ENCODE results near the gene USP6NL.
"Not testable (repeated sequence)": the region's sequence is repeated elsewhere in the genome, so short reads cannot be mapped to it uniquely, and the experiment has no call there.

Gene USP6NL

DNA sequence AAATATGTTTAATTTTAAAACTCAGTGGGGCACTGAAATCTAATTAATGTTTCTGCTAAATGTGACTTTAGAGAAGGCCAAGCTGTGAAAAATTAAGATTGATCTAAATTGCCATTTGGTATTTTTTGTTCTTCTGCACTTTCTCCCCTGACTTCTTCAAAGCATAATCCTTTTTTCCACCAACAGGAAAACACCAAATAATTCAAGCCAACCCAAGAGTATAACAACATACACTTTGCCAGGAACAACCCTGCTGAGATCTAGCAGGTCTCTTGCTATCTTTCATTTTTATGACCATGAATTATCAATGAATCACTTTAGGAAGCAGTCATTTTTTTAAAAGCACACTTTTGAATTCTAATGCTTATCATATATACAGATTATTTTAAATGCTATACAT, 100.1 kb downstream of the USP6NL start:
- no peak for DNase-seq

DNA sequence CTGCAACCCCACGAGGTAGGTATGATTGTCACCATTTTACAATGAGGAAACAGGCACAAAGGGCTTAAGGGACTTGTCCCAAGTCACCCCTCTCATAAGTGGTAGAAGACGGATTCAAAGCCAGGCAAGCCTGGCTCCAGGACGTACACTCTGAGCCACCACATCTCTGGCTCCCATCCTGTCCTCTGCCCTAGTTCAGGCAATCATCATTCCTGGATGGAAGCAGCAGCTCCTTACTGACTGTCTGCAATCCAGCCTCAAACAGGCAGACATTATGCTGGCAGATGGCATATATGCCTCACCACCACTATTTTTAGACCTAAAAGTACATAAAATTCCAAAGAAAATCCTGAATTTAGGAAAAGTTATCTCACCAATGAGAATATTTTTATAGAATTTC, 100.7 kb downstream of the USP6NL start:
- no peak for DNase-seq

DNA sequence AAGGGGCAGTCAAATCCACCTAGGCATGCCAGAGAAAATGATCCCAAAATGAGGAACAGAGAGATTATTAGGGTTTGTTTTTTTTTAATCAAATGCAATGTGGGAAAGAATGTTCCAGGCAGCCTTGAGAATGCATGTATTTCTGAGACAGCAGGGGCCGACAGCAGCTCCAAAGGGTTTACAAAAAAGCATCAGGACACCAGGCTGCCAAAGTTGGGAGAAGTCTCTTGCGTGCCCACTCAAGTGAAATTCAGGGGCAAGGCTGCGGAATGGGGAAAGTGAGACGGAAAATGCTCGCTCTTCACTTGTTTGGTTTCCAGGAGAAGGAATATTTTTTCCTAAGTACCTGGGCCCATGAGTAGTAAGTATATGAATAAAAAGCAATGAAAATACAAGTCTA, 101.2 kb downstream of the USP6NL start:
- DNase-seq, result no peak

DNA sequence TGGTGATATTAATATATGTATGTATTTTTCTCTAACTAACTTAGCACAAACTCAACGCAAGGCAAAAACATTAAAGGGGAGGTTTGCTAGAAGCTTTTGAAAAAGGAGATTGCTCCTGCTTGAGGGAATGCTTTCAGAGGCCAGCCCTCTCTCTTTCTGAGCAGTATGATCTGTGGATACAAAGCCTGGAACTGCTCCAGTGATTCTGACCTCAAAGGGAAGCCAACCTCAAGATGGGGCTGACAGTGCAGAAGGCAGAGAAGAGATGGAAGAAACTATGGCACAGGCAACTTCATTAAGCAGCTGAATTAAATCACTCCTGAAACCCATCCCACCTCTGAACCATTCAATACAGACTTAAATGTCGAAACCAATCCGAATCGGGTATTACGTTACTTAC, 102.4 kb downstream of the USP6NL start:
- no peak for DNase-seq

DNA sequence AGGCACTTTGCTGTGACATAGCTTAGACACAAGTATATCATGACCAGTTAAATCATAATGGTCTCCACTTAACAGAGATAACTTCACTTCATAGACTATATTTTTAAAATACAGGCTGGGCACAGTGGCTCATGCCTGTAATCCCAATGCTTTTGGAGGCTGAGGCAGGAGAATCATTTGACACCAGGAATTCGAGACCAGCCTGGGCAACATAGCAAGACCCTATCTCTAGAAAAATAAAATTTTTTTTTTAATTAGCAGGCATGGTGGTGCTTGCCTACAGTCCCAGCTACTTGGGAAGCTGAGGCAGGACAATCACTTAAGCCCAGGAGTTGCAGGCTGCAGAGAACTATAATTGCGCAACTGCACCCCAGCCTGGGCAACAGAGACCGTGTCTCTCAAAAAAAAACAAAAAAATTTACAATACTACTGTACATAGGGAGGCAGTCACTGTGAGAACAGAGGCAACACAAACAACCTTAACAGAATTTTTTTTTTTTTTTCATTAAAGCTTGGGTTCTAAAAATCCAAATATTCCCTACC, 105.1 kb downstream of the USP6NL start:
- no peak for DNase-seq

DNA sequence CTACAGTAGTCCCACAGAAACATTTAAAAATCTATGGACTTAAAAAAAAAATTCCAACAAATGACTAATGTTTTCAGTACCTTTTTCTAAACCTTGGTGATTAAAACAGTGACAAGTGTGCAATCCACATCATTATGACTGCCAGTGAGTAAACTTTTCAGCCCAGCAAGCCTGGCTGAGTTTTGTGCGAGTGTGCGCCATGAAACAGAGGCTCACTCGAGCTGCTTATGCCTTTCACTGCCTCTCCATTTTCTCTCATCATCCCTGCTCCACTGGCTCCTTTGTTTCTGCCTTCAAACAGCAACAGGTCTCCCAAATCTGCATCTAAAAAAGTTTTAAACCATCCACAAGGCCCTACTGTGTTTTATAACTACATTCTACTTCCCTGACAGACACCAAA, 105.8 kb downstream of the USP6NL start:
- DNase-seq, result no peak

DNA sequence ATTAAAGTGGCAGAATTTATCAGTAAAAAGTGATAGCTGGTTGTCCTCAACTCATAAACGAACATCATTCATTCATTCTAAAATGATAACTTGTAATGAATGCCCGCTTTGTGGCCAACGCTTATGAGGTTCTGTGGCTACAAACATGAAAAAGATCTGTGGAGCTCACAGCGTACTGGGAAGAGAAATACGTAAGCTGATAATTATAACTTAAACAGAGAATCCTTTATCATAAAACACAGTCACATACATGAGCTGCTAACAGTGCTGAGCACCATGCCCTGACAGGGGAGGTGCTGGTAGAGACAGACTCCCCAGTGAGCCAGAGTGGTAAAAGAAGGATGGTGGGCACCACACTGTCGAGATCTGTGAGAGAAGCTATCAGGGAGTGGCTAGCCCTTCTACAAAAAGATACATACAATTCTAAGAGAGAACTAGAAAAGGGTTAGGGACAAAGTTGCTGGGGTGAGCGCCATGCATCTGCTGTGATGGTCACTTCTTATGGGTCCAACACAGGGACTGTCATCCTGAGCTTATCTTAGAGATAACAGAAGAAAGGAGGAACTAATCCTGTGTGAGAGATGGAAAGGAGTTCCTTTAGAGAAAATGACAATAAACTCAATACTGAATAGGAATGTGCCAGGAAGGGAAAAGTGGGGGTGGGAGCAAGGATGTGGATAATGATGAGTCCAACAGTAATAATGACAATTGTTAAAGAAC, 106.7 kb downstream of the USP6NL start:
- DNase-seq, result no peak

DNA sequence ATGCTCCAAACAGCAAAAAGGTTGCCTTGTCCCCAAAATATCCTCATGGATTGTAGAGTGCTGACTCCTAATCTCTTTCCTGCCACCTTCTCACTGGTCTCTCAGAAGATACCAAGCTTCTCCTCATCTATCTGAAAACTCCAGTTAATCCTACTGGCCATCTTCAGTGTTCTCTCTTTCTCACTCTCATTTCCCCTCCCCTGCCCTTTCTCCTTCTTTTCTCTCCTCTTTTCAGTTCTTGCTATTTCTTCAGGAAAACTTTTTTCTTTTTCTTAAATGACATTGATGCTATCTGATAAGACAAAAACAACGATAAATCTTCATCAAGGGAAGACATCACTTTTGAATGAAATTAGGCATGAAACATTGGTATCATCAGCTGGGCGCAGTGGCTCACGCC, 109.8 kb downstream of the USP6NL start:
- no peak for DNase-seq

DNA sequence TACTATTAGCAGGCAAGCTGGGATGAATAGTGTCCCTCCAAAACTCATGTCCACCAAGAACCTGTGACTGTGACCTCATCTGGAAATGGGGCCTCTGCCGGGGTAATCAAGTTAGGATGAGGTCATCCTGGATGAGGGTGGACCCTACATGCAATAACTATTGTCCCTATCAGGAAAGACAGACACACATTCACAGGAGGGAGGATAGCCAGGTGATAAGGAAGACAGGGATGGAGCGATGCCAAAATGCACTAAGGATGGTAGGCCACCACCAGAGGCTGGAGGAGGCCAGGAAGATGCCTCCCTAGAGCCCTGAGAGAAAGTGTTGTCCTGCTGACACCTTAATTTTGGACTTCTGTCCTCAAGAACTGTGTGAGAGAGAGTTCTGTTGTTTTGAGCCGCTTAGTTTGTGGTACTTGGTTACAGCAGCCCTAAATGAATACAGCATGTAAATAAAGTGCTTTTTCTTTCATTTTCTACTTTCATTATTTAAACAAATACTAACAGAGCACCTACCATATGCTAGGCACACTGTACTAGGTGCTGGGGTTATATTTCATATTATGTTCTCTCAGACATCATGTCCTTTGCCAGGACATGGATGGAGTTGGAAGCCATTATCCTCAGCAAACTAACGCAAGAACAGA, 111.9 kb downstream of the USP6NL start:
- DNase-seq, result no peak

DNA sequence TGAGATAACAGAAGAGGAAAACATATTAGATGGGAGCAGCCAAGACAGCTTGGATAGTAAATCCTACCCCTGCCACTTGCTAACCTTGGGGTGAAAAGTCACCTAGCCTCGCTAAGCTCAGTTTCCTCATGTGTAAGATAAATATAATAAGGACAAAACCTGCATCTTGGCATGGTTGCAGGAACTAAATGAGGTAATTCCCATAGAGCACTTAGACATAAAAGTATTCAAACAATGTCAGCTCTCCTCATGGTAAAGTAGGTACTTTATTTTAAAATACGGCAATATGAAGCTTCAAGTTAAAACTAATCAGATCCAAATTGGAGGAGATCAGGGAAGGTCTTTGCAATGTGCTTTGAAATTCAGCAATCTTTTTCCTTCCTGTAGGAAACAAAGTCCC, 113.1 kb downstream of the USP6NL start:
- DNase-seq, result no peak

DNA sequence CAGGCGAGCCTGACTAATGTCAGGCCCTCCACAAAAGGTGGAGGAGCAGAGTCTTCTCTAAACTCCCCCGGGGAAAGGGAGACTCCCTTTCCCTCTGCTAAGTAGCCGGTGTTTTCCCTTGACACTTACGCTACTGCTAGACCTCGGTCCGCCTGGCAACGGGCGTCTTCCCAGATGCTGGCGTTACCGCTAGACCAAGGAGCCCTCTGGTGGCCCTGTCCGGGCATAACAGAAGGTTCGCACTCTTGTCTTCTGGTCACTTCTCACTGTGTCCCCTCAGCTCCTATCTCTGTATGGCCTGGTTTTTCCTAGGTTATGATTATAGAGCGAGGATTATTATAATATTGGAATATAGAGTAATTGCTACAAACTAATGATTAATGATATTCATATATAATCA, 116.5 kb downstream of the USP6NL start:
- not testable (repeated sequence) for DNase-seq

DNA sequence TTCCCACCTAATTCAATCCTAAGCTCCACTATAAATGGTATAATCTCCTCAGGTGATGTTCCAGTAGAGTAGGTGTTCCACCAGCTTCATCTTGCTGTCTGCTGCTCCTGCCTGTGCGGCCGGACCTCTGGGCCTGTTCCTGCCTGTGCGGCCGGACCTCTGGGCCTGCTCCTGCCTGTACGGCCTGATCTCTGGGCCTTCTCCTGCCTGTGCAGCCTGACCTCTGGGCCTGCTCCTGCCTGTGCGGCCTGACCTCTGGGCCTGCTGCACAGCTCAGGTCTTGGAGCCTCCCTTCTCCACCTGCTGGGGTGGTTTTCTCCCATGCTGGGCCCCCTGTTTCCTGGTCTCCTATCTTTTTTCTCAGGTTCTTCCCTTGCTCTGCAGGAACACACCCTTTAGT, 117.8 kb downstream of the USP6NL start:
- DNase-seq, result no peak

DNA sequence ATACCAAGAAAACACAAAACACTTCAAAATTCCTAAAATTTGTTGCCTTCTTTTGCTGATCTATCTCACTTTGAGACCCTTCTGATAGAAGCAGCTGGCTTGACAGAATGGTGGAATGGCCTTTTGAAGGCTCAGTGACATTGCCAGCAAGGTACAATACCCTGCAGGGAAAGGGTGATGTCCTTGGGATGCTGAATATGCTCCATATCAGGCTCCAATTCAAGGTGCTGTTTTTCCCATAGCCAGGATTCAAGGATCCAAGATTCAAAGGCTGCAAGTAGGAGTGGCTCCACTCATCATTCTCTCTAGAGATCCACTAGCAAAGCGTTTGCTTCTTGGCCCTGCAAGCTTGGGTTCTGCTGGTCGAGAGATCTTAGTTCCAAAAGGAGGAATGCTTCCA, 120.4 kb downstream of the USP6NL start:
- no peak for DNase-seq

DNA sequence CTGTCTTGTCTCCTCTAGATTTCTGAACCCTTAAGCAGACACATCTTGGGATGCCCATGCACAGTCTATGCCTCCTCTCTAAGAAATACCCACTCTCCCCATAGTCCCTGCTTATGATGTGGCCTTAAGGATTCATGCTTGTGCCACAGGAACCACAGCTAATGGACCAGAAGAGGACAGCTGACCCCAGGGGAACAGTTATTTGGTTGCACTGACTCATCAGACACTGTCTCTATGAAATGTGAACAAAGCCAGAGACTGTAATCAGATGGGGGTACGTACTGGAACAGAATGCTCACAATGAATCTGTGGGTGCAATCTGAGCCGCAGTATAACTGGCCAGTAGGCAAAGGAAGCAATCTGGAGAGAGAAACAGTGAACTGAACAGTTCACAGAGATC, 121.9 kb downstream of the USP6NL start:
- DNase-seq, result no peak

DNA sequence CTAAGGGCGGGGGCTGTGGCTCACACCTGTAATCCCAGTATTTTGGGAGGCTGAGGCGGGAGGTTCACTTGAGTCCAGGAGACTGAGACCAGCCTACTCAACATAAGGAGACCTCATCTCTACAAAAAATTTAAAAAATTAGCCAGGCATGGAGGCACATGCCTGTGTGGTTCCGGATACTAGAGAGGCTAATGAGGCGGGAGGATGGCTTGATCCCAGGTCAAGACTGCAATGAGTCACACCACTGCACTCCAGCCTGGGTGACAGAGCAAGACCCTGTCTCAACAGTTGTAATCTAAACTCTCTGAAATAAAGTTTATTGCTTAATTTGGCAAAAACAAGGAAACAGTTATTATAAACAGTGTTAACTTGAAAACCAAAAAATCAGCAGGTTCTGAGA, 123.3 kb downstream of the USP6NL start:
- DNase-seq, result no peak

DNA sequence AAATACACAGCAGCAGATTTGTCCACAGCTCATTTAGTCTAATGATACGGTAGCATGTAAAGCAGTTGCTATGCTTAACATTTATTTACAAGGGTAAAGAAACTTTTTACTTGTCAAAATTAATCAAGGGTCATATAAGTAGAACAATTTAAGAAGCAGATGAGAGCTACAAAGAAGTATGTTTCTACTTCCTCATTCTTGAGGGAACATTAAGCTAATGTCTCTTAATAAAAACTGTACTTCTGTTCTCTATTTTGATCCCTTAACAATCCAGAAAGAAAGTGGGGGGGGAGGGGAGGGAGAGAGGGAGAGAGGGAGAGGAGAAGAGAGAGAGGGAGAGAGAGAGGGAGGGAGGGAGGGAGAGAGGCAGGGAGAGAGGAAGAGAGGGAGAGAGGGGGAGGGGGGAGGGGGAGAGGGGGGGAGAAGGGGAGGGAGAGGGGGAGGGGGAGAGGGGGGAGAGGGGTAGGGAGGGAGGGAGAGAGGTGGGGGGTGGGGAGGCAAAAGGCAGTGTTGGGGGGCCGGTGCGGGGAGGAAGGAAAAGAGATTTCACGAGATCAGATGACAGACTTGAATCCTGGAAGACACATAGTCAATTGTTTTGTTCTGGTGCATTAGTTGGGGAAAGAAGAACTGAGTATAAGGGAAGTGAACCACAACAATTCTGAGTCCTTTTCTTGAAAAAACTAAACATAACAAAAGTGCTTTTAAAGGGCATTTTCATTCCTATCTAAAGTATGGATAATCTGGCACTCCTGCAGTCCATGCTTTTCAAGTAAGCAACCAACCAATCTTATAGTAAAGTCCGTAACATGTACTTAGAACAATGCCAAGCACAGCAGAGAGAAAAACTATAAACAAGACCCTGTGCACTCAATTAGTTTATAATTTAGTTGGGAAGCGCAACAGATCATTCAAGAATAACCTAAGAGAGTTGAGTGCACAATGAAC, 128.0 kb downstream of the USP6NL start:
- no peak for DNase-seq

DNA sequence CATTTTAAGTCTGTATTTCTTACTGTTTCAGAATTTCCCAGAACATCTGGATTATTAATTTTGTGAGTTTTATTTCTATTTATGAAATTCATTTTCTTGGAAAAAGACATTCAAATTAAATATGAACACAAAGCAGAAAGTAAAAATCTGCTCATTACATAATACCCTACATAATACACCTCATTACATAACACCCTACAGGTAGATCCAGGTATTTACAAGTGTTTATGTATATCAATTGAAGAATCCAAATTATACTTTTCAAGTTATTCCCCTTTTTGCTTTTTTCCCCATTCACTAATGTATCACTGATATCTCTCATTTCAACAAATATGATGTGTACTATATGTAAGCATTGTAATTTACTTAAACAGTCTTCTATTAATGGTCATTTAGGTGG, 129.1 kb downstream of the USP6NL start:
- DNase-seq, result no peak

DNA sequence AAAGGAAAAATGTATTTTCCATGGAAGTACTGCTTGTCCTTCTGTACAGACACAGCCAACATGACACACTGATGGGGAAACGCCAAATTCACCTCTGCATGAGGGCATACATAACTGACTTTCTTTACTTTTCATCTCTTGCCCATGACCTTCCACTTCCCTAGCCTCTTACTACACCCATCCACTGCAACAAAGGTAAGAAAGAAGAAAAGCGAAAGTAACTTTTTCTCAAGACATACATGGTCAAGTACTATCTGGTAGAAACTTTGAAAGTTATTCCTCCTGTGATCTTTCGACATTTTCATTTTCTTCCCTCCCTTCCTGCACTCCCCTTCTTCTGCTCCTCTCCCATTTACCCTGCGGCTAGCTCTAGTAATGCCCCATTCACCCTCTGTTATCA, 130.8 kb downstream of the USP6NL start:
- DNase-seq, result no peak

DNA sequence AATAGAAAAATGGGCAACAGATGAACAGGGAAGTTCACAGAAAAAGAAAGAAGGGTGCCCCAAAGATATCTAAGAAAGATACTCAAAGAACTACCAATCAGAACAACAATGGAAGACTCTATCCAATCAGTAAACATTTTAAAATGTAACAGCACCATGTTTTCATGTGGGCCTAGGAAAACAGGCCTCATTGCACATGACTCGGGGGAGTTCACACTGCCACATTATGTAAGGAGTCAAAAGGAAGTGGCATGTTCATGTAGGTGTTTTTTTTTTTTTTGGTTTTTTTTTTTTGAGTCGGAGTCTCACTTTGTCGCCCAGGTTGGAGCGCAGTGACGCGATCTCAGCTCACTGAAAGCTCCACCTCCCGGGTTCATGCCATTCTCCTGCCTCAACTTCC, 132.2 kb downstream of the USP6NL start:
- DNase-seq, result no peak

DNA sequence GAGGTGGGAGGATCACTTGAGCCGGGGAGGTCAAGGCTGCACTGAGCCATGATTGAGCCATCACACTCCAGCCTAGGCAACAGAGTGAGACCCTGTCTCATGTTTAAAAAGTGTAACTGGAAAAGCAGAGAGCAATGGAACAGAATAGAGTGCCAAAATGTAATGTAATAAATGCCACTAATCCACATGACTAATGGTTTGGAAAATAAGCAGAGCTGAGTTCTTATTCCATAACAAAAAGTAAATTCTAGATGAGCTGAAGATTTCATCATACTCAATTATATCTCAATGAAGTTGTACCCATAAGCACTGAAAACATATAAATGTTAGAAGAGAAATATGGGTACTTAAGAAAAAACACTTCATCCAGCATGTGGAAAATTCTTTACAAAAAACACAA, 132.6 kb downstream of the USP6NL start:
- no peak for DNase-seq

DNA sequence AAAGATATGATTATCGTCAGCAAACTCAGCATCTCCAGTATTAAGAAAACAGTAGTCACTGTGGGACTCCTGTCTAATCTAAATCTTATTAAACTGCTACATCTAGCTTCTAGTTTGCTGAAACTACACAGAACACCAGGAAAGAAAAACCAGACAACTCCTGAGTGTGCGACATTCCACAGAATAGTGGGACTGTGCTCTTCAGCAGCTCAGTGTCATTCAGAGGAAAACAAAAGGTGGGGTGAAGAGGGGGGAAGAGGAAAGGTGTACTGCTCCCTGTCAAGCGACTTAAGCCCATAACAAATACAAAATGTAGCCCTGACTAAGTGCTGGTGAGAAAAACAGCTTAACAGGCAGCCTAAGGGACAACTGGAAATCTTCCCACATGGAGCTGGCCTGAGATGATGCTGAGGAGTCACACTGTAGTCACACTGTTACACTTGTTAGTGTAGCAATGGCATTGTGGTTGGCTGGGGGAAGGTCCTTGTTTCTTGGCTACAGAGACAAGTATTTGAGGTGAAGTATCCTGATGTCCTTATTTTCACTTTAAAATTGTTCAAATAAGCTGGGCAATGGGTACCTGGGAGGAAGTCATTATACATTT, 135.5 kb downstream of the USP6NL start:
- DNase-seq, result no peak

DNA sequence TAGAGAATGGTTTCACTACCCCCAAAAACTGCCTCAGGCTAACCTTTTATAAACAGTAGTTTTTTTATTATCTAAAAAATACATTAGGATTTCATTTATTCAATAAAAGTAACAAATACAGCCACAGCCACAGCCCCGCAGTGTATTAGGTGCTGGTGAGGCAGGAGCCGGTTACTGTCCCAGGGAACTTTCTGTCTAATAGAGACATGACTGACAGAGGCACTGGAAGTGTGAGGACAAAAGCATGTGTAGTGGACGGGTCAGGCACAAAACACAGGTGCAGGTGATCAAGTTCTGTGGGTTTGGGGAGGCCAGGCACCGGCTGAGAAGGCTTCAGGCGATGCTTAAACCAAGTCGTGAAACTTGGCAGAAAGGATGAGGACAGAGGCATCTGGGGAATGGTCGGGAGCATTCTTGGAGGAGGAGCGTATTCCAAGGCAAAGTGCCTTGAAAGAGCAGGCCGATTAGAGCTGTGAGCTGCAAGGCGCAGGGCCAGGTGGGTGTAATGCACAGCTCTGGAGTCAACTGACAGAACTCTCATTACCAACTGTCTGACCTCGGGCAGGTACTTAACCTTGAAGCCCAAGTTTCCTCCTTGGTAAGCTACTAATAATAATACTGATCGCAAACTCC, 138.2 kb downstream of the USP6NL start:
- no peak for DNase-seq
